ENCODE measurements around the gene SLC35B2. TPM values are rescaled to one million over a fixed set of nuclear protein-coding genes. Genes with fewer than 3 reads are reported as not detected.

SLC35B2 gene
- total RNA-seq, 2 donors from 2014 or later, result 34.6 to 39.4 TPM

- no peak for ATAC-seq
- DNase-seq (ENCODE audit: low spot score), result no peak
- Mint-ChIP-seq H3K4me1 (ENCODE audit: low read depth in 2 of 2) (peaks cover 0 to 7% of the 10 kb centered on the region in 2 donors), H3K36me3 (no peaks in the 10 kb centered on the region), H3K27me3 (peaks cover 37 to 42% of the 10 kb centered on the region in 2 donors), H3K9me3 (no peaks in the 10 kb centered on the region), H3K27ac (no peak overlapping the region), H3K4me3 (no peak overlapping the region)
Measured at GRCh38 chr6:44277763-44278162, 20.4 kb upstream of the SLC35B2 start.

GRCh38 chr6:44276667-44277640 lies 19.6 kb upstream of the SLC35B2 start:
- Mint-ChIP-seq H3K4me3 (no peak overlapping the region), H3K4me1 (ENCODE audit: low read depth in 2 of 2) (peaks cover 0 to 7% of the 10 kb centered on the region in 2 donors), H3K27me3 (peaks cover 43 to 46% of the 10 kb centered on the region in 2 donors), H3K9me3 (no peaks in the 10 kb centered on the region), H3K27ac (no peak overlapping the region), H3K36me3 (no peaks in the 10 kb centered on the region)
- no peak for DNase-seq (ENCODE audit: low spot score)
- ATAC-seq, result no peak

GRCh38 chr6:44275749-44276648 lies 18.7 kb upstream of the SLC35B2 start:
- ATAC-seq (peak; percentile 25 to 60), DNase-seq (ENCODE audit: low spot score) (no peak)
- peaks cover 51 to 52% of the 10 kb centered on the region in 2 donors for H3K27me3 Mint-ChIP-seq
- H3K27ac Mint-ChIP-seq, result no peak overlapping the region
- no peaks in the 10 kb centered on the region for H3K36me3 Mint-ChIP-seq
- no peak overlapping the region for H3K4me3 Mint-ChIP-seq
- no peaks in the 10 kb centered on the region for H3K9me3 Mint-ChIP-seq
- H3K4me1 Mint-ChIP-seq (ENCODE audit: low read depth in 2 of 2), result peaks cover 0 to 10% of the 10 kb centered on the region in 2 donors

- no peaks in the 10 kb centered on the region for H3K9me3 Mint-ChIP-seq
- H3K27me3 Mint-ChIP-seq, result peaks cover 50 to 51% of the 10 kb centered on the region in 2 donors
- peaks cover 0 to 10% of the 10 kb centered on the region in 2 donors for H3K4me1 Mint-ChIP-seq (ENCODE audit: low read depth in 2 of 2)
- no peak overlapping the region for H3K27ac Mint-ChIP-seq
- no peak overlapping the region for H3K4me3 Mint-ChIP-seq
- ATAC-seq, result no peak
- no peak for DNase-seq (ENCODE audit: low spot score)
- H3K36me3 Mint-ChIP-seq, result no peaks in the 10 kb centered on the region
Measured at GRCh38 chr6:44275271-44275748, 18.0 kb upstream of the SLC35B2 start.

- Mint-ChIP-seq H3K9me3 (no peaks in the 10 kb centered on the region), H3K27ac (no peak overlapping the region), H3K4me3 (no peak overlapping the region), H3K27me3 (peaks cover 54 to 60% of the 10 kb centered on the region in 2 donors), H3K4me1 (ENCODE audit: low read depth in 2 of 2) (peaks cover 9 to 18% of the 10 kb centered on the region in 2 donors), H3K36me3 (no peaks in the 10 kb centered on the region)
- ATAC-seq (no peak), DNase-seq (ENCODE audit: low spot score) (no peak)
Measured at GRCh38 chr6:44273617-44274016, 16.3 kb upstream of the SLC35B2 start.

GRCh38 chr6:44272999-44273566 lies 15.8 kb upstream of the SLC35B2 start:
- peaks cover 9 to 18% of the 10 kb centered on the region in 2 donors for H3K4me1 Mint-ChIP-seq (ENCODE audit: low read depth in 2 of 2)
- H3K27ac Mint-ChIP-seq, result no peak overlapping the region
- H3K9me3 Mint-ChIP-seq, result no peaks in the 10 kb centered on the region
- peaks cover 51 to 59% of the 10 kb centered on the region in 2 donors for H3K27me3 Mint-ChIP-seq
- H3K36me3 Mint-ChIP-seq, result no peaks in the 10 kb centered on the region
- ATAC-seq (no peak), DNase-seq (ENCODE audit: low spot score) (no peak)
- H3K4me3 Mint-ChIP-seq, result no peak overlapping the region

- Mint-ChIP-seq H3K36me3 (no peaks in the 10 kb centered on the region), H3K9me3 (no peaks in the 10 kb centered on the region), H3K4me1 (ENCODE audit: low read depth in 2 of 2) (peaks cover 9 to 18% of the 10 kb centered on the region in 2 donors)
Measured at GRCh38 chr6:44272529-44272928, 15.2 kb upstream of the SLC35B2 start.

GRCh38 chr6:44271914-44272313 lies 14.6 kb upstream of the SLC35B2 start:
- Mint-ChIP-seq H3K4me3 (peak overlapping the region; percentile 30), H3K27ac (no peak overlapping the region)
- ATAC-seq, result no peak

More at GRCh38 chr6:44272529-44272928, 15.2 kb upstream of the SLC35B2 start:
- peaks cover 47 to 53% of the 10 kb centered on the region in 2 donors for H3K27me3 Mint-ChIP-seq
- no peak overlapping the region for H3K27ac Mint-ChIP-seq
- ATAC-seq (no peak), DNase-seq (ENCODE audit: low spot score) (no peak)
- H3K4me3 Mint-ChIP-seq, result no peak overlapping the region

GRCh38 chr6:44271406-44271723 lies 14.0 kb upstream of the SLC35B2 start:
- ATAC-seq, result no peak
- Mint-ChIP-seq H3K27me3 (peaks cover 38 to 45% of the 10 kb centered on the region in 2 donors), H3K4me1 (ENCODE audit: low read depth in 2 of 2) (peaks cover 10 to 23% of the 10 kb centered on the region in 2 donors), H3K9me3 (no peaks in the 10 kb centered on the region), H3K36me3 (no peaks in the 10 kb centered on the region), H3K27ac (no peak overlapping the region), H3K4me3 (peak overlapping the region; percentile 30)
- no peak for DNase-seq (ENCODE audit: low spot score)

More at GRCh38 chr6:44271914-44272313, 14.6 kb upstream of the SLC35B2 start:
- H3K4me1 Mint-ChIP-seq (ENCODE audit: low read depth in 2 of 2), result peaks cover 9 to 18% of the 10 kb centered on the region in 2 donors
- DNase-seq (ENCODE audit: low spot score), result no peak
- H3K9me3 Mint-ChIP-seq, result no peaks in the 10 kb centered on the region
- H3K36me3 Mint-ChIP-seq, result no peaks in the 10 kb centered on the region
- H3K27me3 Mint-ChIP-seq, result peaks cover 42 to 47% of the 10 kb centered on the region in 2 donors

- Mint-ChIP-seq H3K27me3 (peaks cover 38 to 45% of the 10 kb centered on the region in 2 donors), H3K36me3 (no peaks in the 10 kb centered on the region), H3K4me3 (peak overlapping the region; percentile 30), H3K4me1 (ENCODE audit: low read depth in 2 of 2) (peaks cover 16 to 27% of the 10 kb centered on the region in 2 donors), H3K9me3 (no peaks in the 10 kb centered on the region), H3K27ac (no peak overlapping the region)
- ATAC-seq (peak in 1 of 2 donors; percentile 24), DNase-seq (ENCODE audit: low spot score) (no peak)
Measured at GRCh38 chr6:44270526-44271405, 13.4 kb upstream of the SLC35B2 start.

- no peak for ATAC-seq
- Mint-ChIP-seq H3K9me3 (no peaks in the 10 kb centered on the region), H3K27me3 (peaks cover 38 to 45% of the 10 kb centered on the region in 2 donors), H3K27ac (no peak within 1 kb of the TSS), H3K4me1 (ENCODE audit: low read depth in 2 of 2) (peaks cover 16 to 30% of the 10 kb centered on the region in 2 donors), H3K4me3 (peak within 1 kb of the TSS; percentile 30), H3K36me3 (no peaks in the 10 kb centered on the region)
- DNase-seq (ENCODE audit: low spot score), result no peak
Measured at GRCh38 chr6:44269921-44270525, 12.7 kb upstream of the SLC35B2 start, which contains the start of gene TMEM151B. Gene TMEM151B, plus strand, starts transcription at chr6:44270450. Its CDS starts 293 bp downstream, at chr6:44270743.
